ENCODE data around the gene RALGAPA2.

RALGAPA2 gene

DNA sequence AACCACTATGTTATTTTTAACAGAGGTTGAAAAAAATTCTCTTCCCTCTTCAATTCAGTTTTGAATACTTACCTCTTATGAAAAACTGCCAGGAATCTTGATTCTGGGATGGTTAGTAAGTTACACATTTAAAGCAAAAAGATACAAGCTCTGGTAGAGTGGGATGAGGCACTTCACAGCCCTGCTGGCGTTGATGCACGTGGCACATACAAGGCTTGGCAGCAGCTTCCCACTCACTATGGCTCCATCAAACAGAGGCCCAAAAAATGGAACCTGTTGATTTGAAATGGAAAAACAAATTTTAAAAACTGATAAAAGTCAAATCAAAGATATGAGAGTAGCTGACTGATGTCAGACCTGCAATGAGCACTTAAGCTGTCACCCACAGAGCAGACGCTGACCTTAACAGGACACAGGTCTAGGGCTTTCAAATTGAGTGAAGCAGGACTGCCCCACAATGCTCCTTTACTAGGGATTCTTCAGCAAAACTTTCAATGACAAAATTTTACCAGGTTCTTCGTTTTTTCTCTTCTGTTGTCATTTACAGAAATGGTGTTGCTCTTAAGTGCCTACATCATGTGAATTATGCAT is 239.7 kb downstream of the RALGAPA2 start:
- no peak overlapping the region for H3K27ac ChIP-seq (ENCODE audit: low read depth, low read length, severe bottlenecking)
- H3K9me3 ChIP-seq (ENCODE audit: control insufficient read depth, low read length) = no peaks in the 10 kb centered on the region
- no peaks in the 10 kb centered on the region for H3K4me1 ChIP-seq (ENCODE audit: control insufficient read depth, insufficient read depth, low read length, poor library complexity, severe bottlenecking)
- no peaks in the 10 kb centered on the region for H3K36me3 ChIP-seq (ENCODE audit: control insufficient read depth, insufficient read depth, low read length)
- H3K4me3 ChIP-seq (ENCODE audit: extremely low read depth, insufficient read depth, low read length, poor library complexity, severe bottlenecking) = no peak overlapping the region
- 67 to 89% methylated on average over 1 to 2 of the region's 4 CpGs for WGBS, 2 experiments (ENCODE audit: insufficient coverage in 2 of 2)

DNA sequence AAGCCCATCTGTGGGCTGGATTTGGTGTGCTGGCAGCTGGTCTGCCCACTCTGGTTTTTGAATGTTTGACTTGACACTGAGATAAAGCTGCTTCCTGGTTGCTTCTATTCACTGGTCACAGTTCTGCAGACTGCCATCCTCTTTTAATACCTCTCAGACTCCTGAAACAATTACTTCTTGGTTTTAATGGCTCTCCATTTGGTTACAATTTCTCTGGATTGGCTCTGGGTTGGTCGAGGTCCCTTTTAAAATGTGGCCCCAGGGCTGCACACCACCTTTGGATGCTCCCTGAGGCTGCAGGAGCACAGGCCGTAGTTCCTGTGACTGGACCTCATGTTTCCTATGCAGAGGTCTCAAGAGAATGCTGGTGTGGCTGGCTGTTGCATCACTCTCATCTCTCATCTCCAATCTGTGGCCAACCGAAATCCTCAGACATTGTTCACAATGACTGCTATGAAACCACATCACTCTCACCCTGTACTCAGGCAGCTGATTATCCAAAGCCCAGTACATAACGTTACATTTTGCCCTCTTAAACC is 246.0 kb downstream of the RALGAPA2 start:
- 78 to 86% methylated on average over 4 of the region's 4 CpGs for WGBS, 2 experiments (ENCODE audit: insufficient coverage in 2 of 2)
- H3K9me3 ChIP-seq (ENCODE audit: control insufficient read depth, low read length) = no peaks in the 10 kb centered on the region
- H3K27ac ChIP-seq (ENCODE audit: low read depth, low read length, severe bottlenecking) = no peak overlapping the region
- no peak overlapping the region for H3K4me3 ChIP-seq (ENCODE audit: extremely low read depth, insufficient read depth, low read length, poor library complexity, severe bottlenecking)
- peaks cover 9% of the 10 kb centered on the region for H3K4me1 ChIP-seq (ENCODE audit: control insufficient read depth, insufficient read depth, low read length, poor library complexity, severe bottlenecking)
- H3K36me3 ChIP-seq (ENCODE audit: control insufficient read depth, insufficient read depth, low read length) = no peaks in the 10 kb centered on the region

DNA sequence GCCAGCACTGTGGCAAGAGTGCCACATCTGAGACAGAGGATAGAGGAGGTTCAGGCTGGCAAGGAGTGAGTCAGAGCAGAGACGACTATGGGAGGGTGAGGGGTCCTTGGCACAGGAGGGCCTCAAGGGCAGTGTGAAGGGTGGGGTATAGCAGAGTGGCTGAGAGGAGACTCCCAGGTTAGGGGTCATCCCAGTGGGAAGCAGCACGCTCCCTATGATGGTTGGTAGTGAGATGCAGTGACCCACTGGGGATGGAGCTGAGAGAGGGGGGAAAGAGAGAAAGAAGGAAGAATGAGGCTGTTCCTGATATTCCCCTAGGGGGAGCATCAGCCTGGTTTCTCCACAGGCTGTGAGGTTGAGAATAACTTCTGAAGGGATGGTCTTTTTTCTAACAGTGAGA is 247.2 kb downstream of the RALGAPA2 start:
- Histone ChIP-seq H3K4me1 (ENCODE audit: control insufficient read depth, insufficient read depth, low read length, poor library complexity, severe bottlenecking) (peaks cover 9% of the 10 kb centered on the region), H3K27ac (ENCODE audit: low read depth, low read length, severe bottlenecking) (no peak overlapping the region), H3K36me3 (ENCODE audit: control insufficient read depth, insufficient read depth, low read length) (no peaks in the 10 kb centered on the region), H3K9me3 (ENCODE audit: control insufficient read depth, low read length) (no peaks in the 10 kb centered on the region), H3K4me3 (ENCODE audit: extremely low read depth, insufficient read depth, low read length, poor library complexity, severe bottlenecking) (no peak overlapping the region)
- 72 to 80% methylated on average over 1 to 2 of the region's 2 CpGs for WGBS, 2 experiments (ENCODE audit: insufficient coverage in 2 of 2)

DNA sequence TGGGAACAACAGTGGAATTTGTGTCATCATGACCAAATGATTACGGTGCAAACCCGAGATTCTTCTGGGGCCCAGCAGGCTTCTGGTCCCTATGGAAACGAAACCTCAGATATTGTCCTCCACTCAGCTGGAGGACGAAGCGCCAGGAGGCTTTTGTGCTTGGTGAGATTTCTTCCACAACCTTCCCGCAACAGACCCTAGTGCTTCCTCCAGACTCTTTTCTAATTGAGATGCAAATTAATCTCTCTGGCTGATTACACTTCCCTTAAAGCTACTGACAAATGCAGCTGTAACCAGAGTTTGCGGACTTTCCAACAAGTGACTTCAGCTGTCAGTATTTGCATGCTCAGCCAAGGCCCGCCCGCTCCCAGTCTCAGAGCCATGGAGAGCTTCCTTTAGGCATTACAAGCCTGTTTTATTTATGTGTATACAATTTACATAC is 248.5 kb downstream of the RALGAPA2 start:
- peaks cover 9% of the 10 kb centered on the region for H3K4me1 ChIP-seq (ENCODE audit: control insufficient read depth, insufficient read depth, low read length, poor library complexity, severe bottlenecking)
- WGBS, 2 experiments (ENCODE audit: insufficient coverage in 2 of 2) = 15 to 34% methylated on average over 7 to 8 of the region's 9 CpGs
- H3K36me3 ChIP-seq (ENCODE audit: control insufficient read depth, insufficient read depth, low read length) = no peaks in the 10 kb centered on the region
- H3K27ac ChIP-seq (ENCODE audit: low read depth, low read length, severe bottlenecking) = no peak overlapping the region
- H3K4me3 ChIP-seq (ENCODE audit: extremely low read depth, insufficient read depth, low read length, poor library complexity, severe bottlenecking) = no peak overlapping the region
- H3K9me3 ChIP-seq (ENCODE audit: control insufficient read depth, low read length) = no peaks in the 10 kb centered on the region

DNA sequence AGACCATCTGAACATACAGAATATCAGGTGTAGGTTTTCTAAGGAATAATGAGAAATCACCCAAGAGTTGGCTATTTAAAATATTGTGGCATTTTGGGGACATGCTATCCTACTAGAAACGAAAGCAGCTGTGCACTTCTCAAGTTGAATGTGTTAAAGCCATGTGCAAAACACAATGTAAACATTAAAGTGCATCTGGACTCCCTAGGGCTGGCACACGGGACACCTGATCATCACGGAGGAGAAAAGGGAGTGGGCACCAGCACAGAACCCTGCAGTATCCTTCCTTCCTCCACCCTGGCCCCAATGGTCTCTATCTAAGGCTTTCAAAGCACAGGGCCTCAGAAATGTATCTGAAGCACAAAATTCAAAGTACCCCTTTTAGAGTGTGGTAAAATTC is 250.3 kb downstream of the RALGAPA2 start:
- H3K4me3 ChIP-seq (ENCODE audit: extremely low read depth, insufficient read depth, low read length, poor library complexity, severe bottlenecking) = no peak overlapping the region
- no peaks in the 10 kb centered on the region for H3K36me3 ChIP-seq (ENCODE audit: control insufficient read depth, insufficient read depth, low read length)
- H3K9me3 ChIP-seq (ENCODE audit: control insufficient read depth, low read length) = no peaks in the 10 kb centered on the region
- H3K27ac ChIP-seq (ENCODE audit: low read depth, low read length, severe bottlenecking) = no peak overlapping the region
- 76 to 100% methylated on average over 2 to 3 of the region's 3 CpGs for WGBS, 2 experiments (ENCODE audit: insufficient coverage in 2 of 2)
- peaks cover 9% of the 10 kb centered on the region for H3K4me1 ChIP-seq (ENCODE audit: control insufficient read depth, insufficient read depth, low read length, poor library complexity, severe bottlenecking)

DNA sequence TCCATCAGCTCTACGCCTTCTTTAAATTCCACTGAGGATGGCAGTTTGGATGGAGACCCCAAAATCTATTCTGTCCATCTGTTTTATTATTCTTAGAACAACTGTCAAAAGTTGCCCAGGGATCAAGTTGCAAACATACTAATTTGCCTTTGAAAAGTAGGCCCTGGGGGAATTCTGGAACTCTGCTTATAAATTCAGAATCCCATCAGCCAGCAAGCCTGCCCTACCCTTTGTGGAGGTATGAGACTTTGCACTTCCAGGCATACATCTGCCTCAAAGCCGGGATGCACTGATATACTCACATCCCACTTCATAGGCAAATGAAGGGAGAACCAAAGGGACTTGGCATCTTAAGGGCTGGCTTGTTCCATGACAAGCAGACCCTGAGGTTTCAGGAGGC is 250.9 kb downstream of the RALGAPA2 start:
- no peak overlapping the region for H3K4me3 ChIP-seq (ENCODE audit: extremely low read depth, insufficient read depth, low read length, poor library complexity, severe bottlenecking)
- no peak overlapping the region for H3K27ac ChIP-seq (ENCODE audit: low read depth, low read length, severe bottlenecking)
- 50 to 100% methylated on average over 1 of the region's 2 CpGs for WGBS, 2 experiments (ENCODE audit: insufficient coverage in 2 of 2)
- no peaks in the 10 kb centered on the region for H3K36me3 ChIP-seq (ENCODE audit: control insufficient read depth, insufficient read depth, low read length)
- peaks cover 9% of the 10 kb centered on the region for H3K4me1 ChIP-seq (ENCODE audit: control insufficient read depth, insufficient read depth, low read length, poor library complexity, severe bottlenecking)
- H3K9me3 ChIP-seq (ENCODE audit: control insufficient read depth, low read length) = no peaks in the 10 kb centered on the region

DNA sequence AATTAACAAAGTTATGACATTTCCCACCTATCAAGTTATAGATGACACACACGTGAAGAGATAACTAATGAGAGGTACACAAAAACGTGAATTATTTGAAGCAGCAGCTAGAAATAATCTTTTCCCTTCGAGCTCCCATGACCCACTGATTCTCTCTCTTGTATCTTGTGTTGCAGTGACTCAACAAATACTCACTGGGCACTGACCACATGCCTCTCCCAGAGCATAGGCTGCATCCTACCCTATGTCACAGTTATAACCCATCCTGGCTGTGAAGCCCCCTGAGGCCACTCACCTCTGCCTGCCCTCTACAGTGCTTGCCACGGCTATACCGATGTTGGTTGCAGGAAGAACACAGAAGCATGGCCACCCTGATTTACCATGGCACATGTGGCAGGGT is 252.7 kb downstream of the RALGAPA2 start:
- WGBS, 2 experiments (ENCODE audit: insufficient coverage in 2 of 2) = 92 to 100% methylated on average over 5 of the region's 5 CpGs
- Histone ChIP-seq H3K4me1 (ENCODE audit: control insufficient read depth, insufficient read depth, low read length, poor library complexity, severe bottlenecking) (peaks cover 9% of the 10 kb centered on the region), H3K27ac (ENCODE audit: low read depth, low read length, severe bottlenecking) (no peak overlapping the region)

DNA sequence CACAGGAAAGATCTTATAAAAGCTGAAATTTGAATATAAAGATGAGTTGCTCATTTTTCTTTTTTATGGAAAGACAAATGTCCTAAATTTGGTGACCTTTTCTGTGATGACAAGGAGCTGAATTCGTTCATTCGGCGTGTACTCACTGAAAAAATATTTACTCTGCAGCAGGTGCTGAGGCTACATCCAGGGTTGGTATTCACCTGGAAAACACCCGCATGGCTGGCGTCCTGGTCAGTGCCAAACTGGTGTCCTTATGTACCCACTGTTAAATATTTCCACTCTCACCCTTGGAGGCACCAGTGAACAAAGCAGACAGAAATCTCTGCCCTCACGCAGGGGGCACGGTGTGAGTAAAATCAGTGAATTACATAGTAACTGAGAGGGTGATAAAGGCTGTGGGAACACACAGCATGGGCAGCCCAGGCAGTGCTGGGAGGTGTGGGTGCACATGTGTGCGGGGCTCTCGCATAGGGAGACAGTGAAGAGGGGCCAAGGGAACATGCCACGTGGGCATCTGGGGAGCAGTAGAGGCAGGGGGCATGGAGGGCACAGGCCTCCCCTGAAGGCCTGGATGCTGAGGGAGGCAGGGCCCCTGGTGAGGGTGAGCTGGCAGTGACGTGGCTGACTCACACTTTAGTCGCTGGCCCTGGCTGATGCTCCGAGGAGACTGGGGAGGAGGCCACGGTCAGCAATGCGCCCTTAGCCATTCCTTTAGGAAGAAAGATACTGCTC is 254.9 kb downstream of the RALGAPA2 start:
- WGBS, 2 experiments (ENCODE audit: insufficient coverage in 2 of 2) = 86 to 91% methylated on average over 12 to 14 of the region's 15 CpGs
- H3K4me1 ChIP-seq (ENCODE audit: control insufficient read depth, insufficient read depth, low read length, poor library complexity, severe bottlenecking) = no peaks in the 10 kb centered on the region
- no peaks in the 10 kb centered on the region for H3K9me3 ChIP-seq (ENCODE audit: control insufficient read depth, low read length)
- H3K36me3 ChIP-seq (ENCODE audit: control insufficient read depth, insufficient read depth, low read length) = no peaks in the 10 kb centered on the region
- no peak overlapping the region for H3K27ac ChIP-seq (ENCODE audit: low read depth, low read length, severe bottlenecking)
- no peak overlapping the region for H3K4me3 ChIP-seq (ENCODE audit: extremely low read depth, insufficient read depth, low read length, poor library complexity, severe bottlenecking)

More for the DNA sequence above, 252.7 kb downstream of the RALGAPA2 start:
- H3K36me3 ChIP-seq (ENCODE audit: control insufficient read depth, insufficient read depth, low read length) = no peaks in the 10 kb centered on the region
- no peaks in the 10 kb centered on the region for H3K9me3 ChIP-seq (ENCODE audit: control insufficient read depth, low read length)
- H3K4me3 ChIP-seq (ENCODE audit: extremely low read depth, insufficient read depth, low read length, poor library complexity, severe bottlenecking) = no peak overlapping the region

DNA sequence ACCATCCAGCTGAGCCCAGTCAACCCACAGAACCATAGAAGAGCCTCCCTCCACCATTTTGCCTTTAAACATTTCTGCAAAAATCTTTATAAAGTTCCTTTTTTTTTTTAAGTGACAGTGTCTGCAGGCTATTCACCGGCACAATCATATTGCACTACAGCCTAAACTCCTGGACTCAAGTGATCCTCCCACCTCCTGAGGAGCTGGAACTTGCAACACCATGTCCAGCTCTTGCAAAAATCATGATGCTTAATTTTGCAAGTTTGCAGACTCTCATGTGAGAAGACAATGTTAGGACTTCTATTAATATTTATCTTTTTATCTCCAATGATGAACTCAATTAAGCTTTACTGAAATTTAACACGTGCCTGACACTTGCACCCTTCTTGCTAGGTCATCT is 255.7 kb downstream of the RALGAPA2 start:
- 88% methylated on average over 1 of the region's 2 CpGs; no CpG with 5 or more reads in 1 of the 2 experiments for WGBS, 2 experiments (ENCODE audit: insufficient coverage in 2 of 2)
- no peaks in the 10 kb centered on the region for H3K4me1 ChIP-seq (ENCODE audit: control insufficient read depth, insufficient read depth, low read length, poor library complexity, severe bottlenecking)
- H3K27ac ChIP-seq (ENCODE audit: low read depth, low read length, severe bottlenecking) = no peak overlapping the region
- no peak overlapping the region for H3K4me3 ChIP-seq (ENCODE audit: extremely low read depth, insufficient read depth, low read length, poor library complexity, severe bottlenecking)
- H3K36me3 ChIP-seq (ENCODE audit: control insufficient read depth, insufficient read depth, low read length) = no peaks in the 10 kb centered on the region
- no peaks in the 10 kb centered on the region for H3K9me3 ChIP-seq (ENCODE audit: control insufficient read depth, low read length)

DNA sequence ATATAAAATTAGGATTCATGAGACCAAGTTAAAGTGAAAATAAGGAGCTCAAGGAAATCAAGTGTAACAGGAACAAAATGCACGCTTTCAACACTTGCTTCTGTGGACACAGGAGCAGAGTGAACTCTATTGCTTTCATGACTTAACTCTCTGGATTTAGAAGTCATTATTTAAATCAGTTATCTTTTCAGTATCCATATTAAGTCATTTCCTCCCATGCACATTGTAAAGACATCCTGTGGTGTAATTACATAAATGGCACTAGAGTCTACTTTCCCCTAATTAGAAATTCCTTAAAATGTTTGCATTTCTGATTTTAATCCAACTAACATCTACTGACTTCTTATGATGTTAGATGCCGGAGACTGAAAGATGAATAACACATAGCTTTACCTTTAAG is 256.5 kb downstream of the RALGAPA2 start:
- no peaks in the 10 kb centered on the region for H3K4me1 ChIP-seq (ENCODE audit: control insufficient read depth, insufficient read depth, low read length, poor library complexity, severe bottlenecking)
- no peak overlapping the region for H3K4me3 ChIP-seq (ENCODE audit: extremely low read depth, insufficient read depth, low read length, poor library complexity, severe bottlenecking)
- H3K9me3 ChIP-seq (ENCODE audit: control insufficient read depth, low read length) = no peaks in the 10 kb centered on the region
- WGBS, 2 experiments (ENCODE audit: insufficient coverage in 2 of 2) = 88% methylated on average over 1 of the region's 2 CpGs; no CpG with 5 or more reads in 1 of the 2 experiments
- no peaks in the 10 kb centered on the region for H3K36me3 ChIP-seq (ENCODE audit: control insufficient read depth, insufficient read depth, low read length)
- H3K27ac ChIP-seq (ENCODE audit: low read depth, low read length, severe bottlenecking) = no peak overlapping the region

All from mesodermal cell (in vitro differentiated cells).